Tibial nerve (tissue), 4 donors: ENCODE data around the gene IYD. TPM values are rescaled to one million over a fixed set of nuclear protein-coding genes. Genes with fewer than 3 reads are reported as not detected.

Experiments used
- DNase-seq, 2 donors: peaks; one replicate each; pipeline ENCODE4 v3.0.0-alpha.2; 2019; ENCODE audit warnings: low spot score in 2 of 2
- H3K27ac ChIP-seq, 4 donors: fragments of 200-600 bp; sonication (generic) in 3 of 4; one replicate each; pipeline ENCODE4 v1.5.1; 2017 to 2019; ENCODE audit warnings: mild to moderate bottlenecking in 1 of 4
- H3K27me3 ChIP-seq, 2 donors: fragments of 200-600 bp; sonication (generic) in 1 of 2; one replicate each; pipeline versions ENCODE4 v1.5.1 to v1.6.0; 2017 to 2019
- H3K36me3 ChIP-seq, 3 donors: fragments of 200-600 bp; sonication (generic); one replicate each; pipeline ENCODE4 v1.5.1; 2018 to 2019
- H3K4me1 ChIP-seq, 4 donors: fragments of 200-600 bp; sonication (generic) in 3 of 4; one replicate each; pipeline ENCODE4 v1.5.1; 2017 to 2019
- H3K4me3 ChIP-seq, 4 donors: fragments of 200-600 bp; sonication (generic) in 3 of 4; one replicate each; pipeline ENCODE4 v1.5.1; 2017 to 2019; ENCODE audit warnings: mild to moderate bottlenecking in 1 of 4, moderate library complexity in 1 of 4
- H3K9me3 ChIP-seq, 4 donors: fragments of 200-600 bp; sonication (generic) in 3 of 4; one replicate each; pipeline ENCODE4 v1.5.1; 2017 to 2019
- CTCF ChIP-seq, 5 experiments: fragments of 200-600 bp in 3 of 5; fragments of 450-650 bp in 2 of 5; sonication (generic) in 3 of 5; IDR thresholded peaks; one replicate each; pipeline ENCODE4 v1.5.1; 2016 to 2019; ENCODE audit warnings: antibody characterized with exemption in 5 of 5, mild to moderate bottlenecking in 3 of 5, moderate library complexity in 2 of 5
- EP300 ChIP-seq, 2 donors: sonication (generic); formaldehyde crosslinking; IDR thresholded peaks; one replicate each; pipeline ENCODE4 v1.6.1; 2017; ENCODE audit warnings: antibody characterized with exemption in 2 of 2, mild to moderate bottlenecking in 1 of 2
- POLR2A ChIP-seq, 2 donors: fragments of 450-650 bp; IDR thresholded peaks; one replicate each; pipeline ENCODE4 v1.6.1; 2017; ENCODE audit warnings: antibody characterized with exemption in 2 of 2, mild to moderate bottlenecking in 2 of 2, moderate library complexity in 2 of 2
- WGBS, 2 donors: methylation state at CpG; one replicate each; pipeline ENCODE4 v1.1.5; 2018; 5-methylcytosine and 5-hydroxymethylcytosine counted together
- total RNA-seq, 4 donors: library from RNA; depleted of rRNA; stranded (reverse); fragments of >200 nt; gene quantifications; one replicate each; pipeline ENCODE4 v1.1.0, GENCODE V29; 2016

IYD gene
- total RNA-seq, 4 donors from 2014 or later, result under 0.01 TPM; not detected in 3

- TF ChIP-seq EP300 (IDR thresholded peaks at IDR 0.05), result no peak
- H3K4me1 ChIP-seq, result peaks cover 0 to 39% (median 9%) of the 10 kb centered on the region in 4 donors
- H3K27ac ChIP-seq, result no peak overlapping the region
- no peak overlapping the region for H3K4me3 ChIP-seq
- 44 to 47% methylated on average over 2 of the region's 2 CpGs for WGBS, 2 donors
- no peak for DNase-seq
- no peaks in the 10 kb centered on the region for H3K36me3 ChIP-seq
- H3K9me3 ChIP-seq, result peaks cover 0 to 6% (median 0%) of the 10 kb centered on the region in 4 donors
- H3K27me3 ChIP-seq, result no peaks in the 10 kb centered on the region
Measured at GRCh38 chr6:150406948-150407347, 38.1 kb downstream of the IYD start.

GRCh38 chr6:150408842-150409241 lies 40.0 kb downstream of the IYD start:
- peaks cover 0 to 29% (median 9%) of the 10 kb centered on the region in 4 donors for H3K4me1 ChIP-seq
- no peak overlapping the region for H3K27ac ChIP-seq
- H3K27me3 ChIP-seq, result no peaks in the 10 kb centered on the region
- peaks cover 0 to 6% (median 0%) of the 10 kb centered on the region in 4 donors for H3K9me3 ChIP-seq
- DNase-seq, result no peak
- TF ChIP-seq POLR2A (IDR thresholded peaks at IDR 0.05) (no peak), EP300 (IDR thresholded peaks at IDR 0.05) (no peak), CTCF (IDR thresholded peaks at IDR 0.05) (no peak)
- H3K4me3 ChIP-seq, result no peak overlapping the region
- 78 to 80% methylated on average over 6 of the region's 6 CpGs for WGBS, 2 donors
- no peaks in the 10 kb centered on the region for H3K36me3 ChIP-seq

- H3K27me3 ChIP-seq, result no peaks in the 10 kb centered on the region
- 5 to 7% methylated on average over 1 of the region's 1 CpG for WGBS, 2 donors
- H3K4me3 ChIP-seq, result no peak overlapping the region
- H3K4me1 ChIP-seq, result peaks cover 0 to 25% (median 9%) of the 10 kb centered on the region in 4 donors
- peak; percentile 71 to 79 for DNase-seq
- peaks cover 0 to 6% (median 0%) of the 10 kb centered on the region in 4 donors for H3K9me3 ChIP-seq
- TF ChIP-seq CTCF (IDR thresholded peaks at IDR 0.05), result no peak
- TF ChIP-seq POLR2A (IDR thresholded peaks at IDR 0.05), result no peak
- TF ChIP-seq EP300 (IDR thresholded peaks at IDR 0.05), result no peak
- no peaks in the 10 kb centered on the region for H3K36me3 ChIP-seq
- no peak overlapping the region for H3K27ac ChIP-seq
Measured at GRCh38 chr6:150409576-150410066, 40.8 kb downstream of the IYD start.

GRCh38 chr6:150410399-150410798 lies 41.6 kb downstream of the IYD start:
- Histone ChIP-seq H3K27ac (no peak overlapping the region), H3K4me3 (no peak overlapping the region), H3K36me3 (no peaks in the 10 kb centered on the region), H3K27me3 (no peaks in the 10 kb centered on the region), H3K9me3 (peaks cover 0 to under 1% (median 0%) of the 10 kb centered on the region in 4 donors), H3K4me1 (peaks cover 0 to 25% (median 9%) of the 10 kb centered on the region in 4 donors)
- TF ChIP-seq CTCF (IDR thresholded peaks at IDR 0.05) (no peak), POLR2A (IDR thresholded peaks at IDR 0.05) (no peak), EP300 (IDR thresholded peaks at IDR 0.05) (no peak)
- 41 to 46% methylated on average over 4 of the region's 4 CpGs for WGBS, 2 donors
- no peak for DNase-seq

- Histone ChIP-seq H3K27ac (no peak overlapping the region), H3K9me3 (no peaks in the 10 kb centered on the region), H3K4me1 (peaks cover 0 to 25% (median 9%) of the 10 kb centered on the region in 4 donors), H3K4me3 (no peak overlapping the region), H3K36me3 (no peaks in the 10 kb centered on the region), H3K27me3 (no peaks in the 10 kb centered on the region)
- WGBS, 2 donors, result 34 to 36% methylated on average over 2 of the region's 2 CpGs
- TF ChIP-seq POLR2A (IDR thresholded peaks at IDR 0.05) (no peak), CTCF (IDR thresholded peaks at IDR 0.05) (no peak), EP300 (IDR thresholded peaks at IDR 0.05) (no peak)
- no peak for DNase-seq
Measured at GRCh38 chr6:150410906-150411305, 42.1 kb downstream of the IYD start.
